H1 (cell line): ENCODE data around the gene GLO1. TPM values are rescaled to one million over a fixed set of nuclear protein-coding genes. Genes with fewer than 3 reads are reported as not detected.

Experiments
- CTCF ChIA-PET: fragments of 300-600 bp; sonication (Branson Sonifier 250); formaldehyde crosslinking; loops from one replicate; lab custom pipeline; 2021; ENCODE audit not compliant: partially characterized antibody; lab: Charles Lee
- POLR2A ChIA-PET: fragments of 300-600 bp; sonication (Branson Sonifier 250); formaldehyde crosslinking; loops from one replicate; lab custom pipeline; 2021; ENCODE audit warnings: inconsistent platforms; ENCODE audit not compliant: partially characterized antibody; lab: Charles Lee
- DNase-seq, 2 experiments: peaks; one replicate each; pipeline versions ENCODE4 v3.0.0 to v3.0.0-alpha.2; 2010 to 2022; ENCODE audit warnings: low spot score in 2 of 2, low read depth in 1 of 2, mixed read lengths in 1 of 2
- FAIRE-seq: peaks from 2 replicates; lab custom pipeline; 2011; peaks lifted over from hg19 to GRCh38; lab: Jason Lieb, UNC
- H2AFZ ChIP-seq: 2 replicates; pipeline ENCODE4 v1.8.1; 2012; ENCODE audit warnings: low read length, inconsistent platforms
- H2AK5ac ChIP-seq: 2 replicates; pipeline ENCODE4 v1.6.1; 2013; ENCODE audit warnings: low read depth, low read length
- H2BK120ac ChIP-seq: replicated peaks from 2 replicates; pipeline ENCODE3; 2013; ENCODE audit warnings: low read depth, low read length, inconsistent platforms
- H2BK12ac ChIP-seq: 2 replicates; pipeline ENCODE4 v1.6.1; 2013; ENCODE audit warnings: low read depth, low read length
- H2BK15ac ChIP-seq: 2 replicates; pipeline ENCODE4 v1.6.1; 2013; ENCODE audit warnings: low read length
- H2BK20ac ChIP-seq: 2 replicates; pipeline ENCODE4 v1.6.1; 2013; ENCODE audit warnings: low read length
- H2BK5ac ChIP-seq: 2 replicates; pipeline ENCODE4 v1.6.1; 2013; ENCODE audit warnings: low read depth, low read length
- H3K14ac ChIP-seq: 2 replicates; pipeline ENCODE4 v1.6.1; 2013; ENCODE audit warnings: inconsistent platforms; ENCODE audit not compliant: insufficient read length
- H3K18ac ChIP-seq: 2 replicates; pipeline ENCODE4 v1.6.1; 2013; ENCODE audit warnings: low read length; ENCODE audit errors: extremely low read depth
- H3K23ac ChIP-seq: 2 replicates; pipeline ENCODE4 v1.6.1; 2013; ENCODE audit warnings: inconsistent platforms; ENCODE audit not compliant: insufficient read length
- H3K23me2 ChIP-seq: 2 replicates; pipeline ENCODE4 v1.6.1; 2013; ENCODE audit warnings: low read depth, low read length
- H3K27ac ChIP-seq: 2 replicates; pipeline ENCODE4 v1.6.1; 2011; ENCODE audit warnings: low read depth, low read length, inconsistent platforms
- H3K27me3 ChIP-seq, 4 experiments: replicated peaks in 1 of 4; 1 replicate in 1 of 4; 2 replicates in 3 of 4; pipeline versions ENCODE4 v1.6.1 to v1.8.1; 2011 to 2013; ENCODE audit warnings: low read length in 3 of 4, mild to moderate bottlenecking in 3 of 4, inconsistent platforms in 2 of 4, mixed read lengths in 2 of 4, moderate library complexity in 1 of 4; ENCODE audit not compliant: control insufficient read depth in 3 of 4, insufficient read depth in 3 of 4; ENCODE audit errors: extremely low read depth in 1 of 4
- H3K36me3 ChIP-seq, 4 experiments: 2 replicates each; pipeline versions ENCODE4 v1.6.1 to v1.8.1; 2011 to 2013; ENCODE audit warnings: mild to moderate bottlenecking in 4 of 4, low read length in 3 of 4, moderate library complexity in 2 of 4, control low read depth in 1 of 4, inconsistent platforms in 1 of 4; ENCODE audit not compliant: insufficient read depth in 4 of 4, control insufficient read depth in 2 of 4
- H3K4ac ChIP-seq: replicated peaks from 2 replicates; pipeline ENCODE3; 2013; ENCODE audit warnings: low read length, low read depth, mixed read lengths, inconsistent platforms; ENCODE audit not compliant: insufficient read length
- H3K4me1 ChIP-seq, 4 experiments: replicated peaks in 1 of 4; 1 replicate in 1 of 4; 2 replicates in 3 of 4; pipeline versions ENCODE4 v1.6.1 to v1.8.1; 2011 to 2013; ENCODE audit warnings: low read length in 3 of 4, inconsistent platforms in 2 of 4, mixed read lengths in 1 of 4; ENCODE audit not compliant: insufficient read depth in 4 of 4, control insufficient read depth in 3 of 4
- H3K4me2 ChIP-seq, 2 experiments: 2 replicates each; pipeline versions ENCODE4 v1.6.1 to v1.8.1; 2011 to 2013; ENCODE audit warnings: low read depth in 2 of 2, low read length in 2 of 2, control low read depth in 1 of 2, inconsistent platforms in 1 of 2, mild to moderate bottlenecking in 1 of 2; ENCODE audit not compliant: insufficient read depth in 1 of 2
- H3K4me3 ChIP-seq, 4 experiments: fragments of 200-600, 300-600 bp in 1 of 4; sonication (generic), shearing (Covaris generic), sonication (Bioruptor Twin) in 1 of 4; 2 replicates each; pipeline versions ENCODE4 v1.5.1 to v1.8.1; 2011 to 2016; ENCODE audit warnings: low read length in 4 of 4, low read depth in 3 of 4, control low read depth in 2 of 4, inconsistent platforms in 2 of 4, mild to moderate bottlenecking in 2 of 4, mixed read lengths in 1 of 4, moderate library complexity in 1 of 4; ENCODE audit not compliant: insufficient read depth in 2 of 4; ENCODE audit errors: extremely low read depth in 1 of 4
- H3K56ac ChIP-seq: replicated peaks from 2 replicates; pipeline ENCODE3; 2013; ENCODE audit warnings: low read depth, mild to moderate bottlenecking, mixed read lengths, low read length, inconsistent platforms; ENCODE audit not compliant: insufficient read length
- H3K79me1 ChIP-seq: 2 replicates; pipeline ENCODE4 v1.6.1; 2013; ENCODE audit warnings: low read depth, low read length, control low read depth
- H3K79me2 ChIP-seq, 2 experiments: 2 replicates each; pipeline versions ENCODE4 v1.6.1 to v1.8.1; 2012 to 2013; ENCODE audit warnings: low read length in 2 of 2, mild to moderate bottlenecking in 2 of 2, inconsistent platforms in 1 of 2; ENCODE audit not compliant: insufficient read depth in 2 of 2, control insufficient read depth in 1 of 2
- H3K9ac ChIP-seq, 4 experiments: replicated peaks in 1 of 4; 1 replicate in 1 of 4; 2 replicates in 3 of 4; pipeline versions ENCODE4 v1.6.1 to v1.8.1; 2011 to 2013; ENCODE audit warnings: low read depth in 3 of 4, low read length in 3 of 4, control low read depth in 2 of 4, mild to moderate bottlenecking in 2 of 4, moderate library complexity in 2 of 4, inconsistent platforms in 1 of 4; ENCODE audit errors: extremely low read depth in 1 of 4
- H3K9me3 ChIP-seq, 2 experiments: 2 replicates each; pipeline versions ENCODE4 v1.6.1 to v1.8.1; 2012 to 2013; ENCODE audit warnings: mild to moderate bottlenecking in 2 of 2, moderate library complexity in 2 of 2, control low read depth in 1 of 2, inconsistent platforms in 1 of 2, low read depth in 1 of 2, low read length in 1 of 2, mixed read lengths in 1 of 2; ENCODE audit not compliant: insufficient read depth in 2 of 2
- H4K20me1 ChIP-seq, 2 experiments: replicated peaks in 1 of 2; 2 replicates each; pipeline versions ENCODE3 to v1.8.1; 2011 to 2013; ENCODE audit warnings: inconsistent platforms in 2 of 2, low read length in 2 of 2, mild to moderate bottlenecking in 1 of 2; ENCODE audit not compliant: insufficient read depth in 2 of 2, control insufficient read depth in 1 of 2
- H4K5ac ChIP-seq: 2 replicates; pipeline ENCODE4 v1.6.1; 2013; ENCODE audit warnings: low read length, low read depth, mixed read lengths, inconsistent platforms; ENCODE audit not compliant: insufficient read length
- H4K8ac ChIP-seq: 2 replicates; pipeline ENCODE4 v1.8.0; 2013; ENCODE audit warnings: mild to moderate bottlenecking, moderate library complexity, low read length, inconsistent platforms; ENCODE audit not compliant: insufficient read depth; ENCODE audit errors: extremely low read depth
- H4K91ac ChIP-seq: replicated peaks from 2 replicates; pipeline ENCODE3; 2013; ENCODE audit warnings: low read length, mixed read lengths, inconsistent platforms; ENCODE audit not compliant: insufficient read length
- ASH2L ChIP-seq: fragments of 200-600, 300-600 bp; sonication (generic); IDR thresholded peaks from one replicate; pipeline ENCODE4 v1.7.1; 2017; ENCODE audit warnings: low read length
- ATF2 ChIP-seq: IDR thresholded peaks from 2 replicates; pipeline ENCODE4 v1.6.1; 2012; ENCODE audit warnings: low read length, inconsistent platforms
- BCL11A ChIP-seq, 2 experiments: IDR thresholded peaks; one replicate each; pipeline ENCODE4 v1.6.1; 2011; ENCODE audit warnings: low read depth in 2 of 2, low read length in 2 of 2, mild to moderate bottlenecking in 2 of 2
- CTCF ChIP-seq, 3 experiments: IDR thresholded peaks; 1 replicate in 2 of 3; 2 replicates in 1 of 3; pipeline versions ENCODE4 v1.5.1 to v1.6.1; 2011; ENCODE audit warnings: low read length in 3 of 3, mild to moderate bottlenecking in 3 of 3, inconsistent platforms in 2 of 3, low read depth in 1 of 3, moderate library complexity in 1 of 3; ENCODE audit not compliant: insufficient read depth in 1 of 3; ENCODE audit errors: control extremely low read depth in 1 of 3
- E2F6 ChIP-seq: IDR thresholded peaks from 2 replicates; pipeline ENCODE4 v1.6.1; 2012; ENCODE audit warnings: inconsistent platforms
- KDM1A ChIP-seq: fragments of 200-600, 300-600 bp; sonication (generic); IDR thresholded peaks from 2 replicates; pipeline ENCODE4 v1.7.1; 2016; ENCODE audit warnings: mild to moderate bottlenecking, low read length, borderline replicate concordance
- NANOG ChIP-seq: IDR thresholded peaks from 2 replicates; pipeline ENCODE4 v1.6.1; 2011; ENCODE audit warnings: low read length, low read depth, mild to moderate bottlenecking, inconsistent platforms; ENCODE audit not compliant: insufficient read depth, poor library complexity, severe bottlenecking
- POLR2A ChIP-seq, 2 experiments: IDR thresholded peaks; 1 replicate in 1 of 2; 2 replicates in 1 of 2; pipeline ENCODE4 v1.6.1; 2011; ENCODE audit warnings: low read depth in 2 of 2, low read length in 2 of 2, mild to moderate bottlenecking in 2 of 2; ENCODE audit errors: control extremely low read depth in 1 of 2
- WGBS, 2 experiments: shearing (Covaris generic) in 1 of 2; methylation state at CpG; one replicate each; pipeline versions ENCODE4 v1.1.6 to v1.1.7; 2013 to 2015; ENCODE audit warnings: low lambda C conversion rate in 2 of 2, mixed read lengths in 2 of 2, inconsistent platforms in 1 of 2, low coverage in 1 of 2, missing lambda C conversion rate in 1 of 2; ENCODE audit not compliant: insufficient replicate concordance in 2 of 2, insufficient coverage in 1 of 2, insufficient read length in 1 of 2; ENCODE audit errors: extremely low coverage in 1 of 2, missing lambda C conversion rate in 1 of 2; 5-methylcytosine and 5-hydroxymethylcytosine counted together
- polyA plus RNA-seq, 7 experiments: library from polyadenylated mRNA; depleted of rRNA in 3 of 7; stranded (reverse) in 5 of 7; unstranded in 2 of 7; fragments of >200 nt in 5 of 7; fragments of 200-250 nt in 2 of 7; gene quantifications; 1 replicate in 5 of 7; 2 replicates in 1 of 7; 4 replicates in 1 of 7; pipeline versions ENCODE4 v1.2.1 to v1.2.3, GENCODE V29; 2011 to 2013; ENCODE audit warnings: missing spikeins in 2 of 7, mixed read lengths in 2 of 7
- total RNA-seq: library from RNA; stranded (reverse); fragmentation: NEBNext Ultra II Directional; extraction: Animal tissue kit (Norgen Biotek cat#: 25700); gene quantifications from 2 replicates; pipeline ENCODE4 v1.2.1, GENCODE V29; 2021

GLO1 gene
- total and polyA plus RNA-seq, 2 of the 8 experiments (the other 6 are each of a cell fraction or from before 2014, with no cell fraction given) = 104 to 170 TPM

- H3K18ac ChIP-seq = no peak overlapping the region
- H4K20me1 ChIP-seq = peaks cover 0 to 2% of the 10 kb centered on the region in 2 experiments
- H4K8ac ChIP-seq = no peak overlapping the region
- no peak overlapping the region for H3K9ac ChIP-seq
- CTCF ChIA-PET = interaction anchor here (1.2 kb wide), 1 partner anchor 9 kb away, joined by 4 read pairs; no protein-coding TSS in a partner anchor
- H3K4me1 ChIP-seq = no peaks in the 10 kb centered on the region
- no peak overlapping the region for H2AFZ ChIP-seq
- POLR2A ChIA-PET = interaction anchor here (0.6 to 0.7 kb wide), 2 partner anchors 15 to 560 kb away, joined by 3 read pairs; no protein-coding TSS in a partner anchor
- H4K5ac ChIP-seq = no peak overlapping the region
- H3K27ac ChIP-seq = no peak overlapping the region
- H4K91ac ChIP-seq = no peak overlapping the region
- H2BK15ac ChIP-seq = no peak overlapping the region
- no peak for DNase-seq
- no peak overlapping the region for H3K4ac ChIP-seq
- no peak overlapping the region for H2BK5ac ChIP-seq
- no peaks in the 10 kb centered on the region; the same call in 1 of the 2 replicates for H3K79me1 ChIP-seq
- H3K23me2 ChIP-seq = no peaks in the 10 kb centered on the region
- no peak overlapping the region for H2AK5ac ChIP-seq
- no peak overlapping the region for H3K56ac ChIP-seq
- peaks cover 7 to 80% (median 33%) of the 10 kb centered on the region in 4 experiments for H3K36me3 ChIP-seq
- WGBS, 2 experiments = 85% methylated on average over 1 of the region's 1 CpG; no CpG with 5 or more reads in 1 of the 2 experiments
- no peak overlapping the region for H3K14ac ChIP-seq
- H3K23ac ChIP-seq = no peak overlapping the region
- H3K79me2 ChIP-seq = no peaks in the 10 kb centered on the region
- H3K4me3 ChIP-seq = no peak overlapping the region
- H3K4me2 ChIP-seq = no peak overlapping the region
- no peak overlapping the region for H2BK120ac ChIP-seq
- no peaks in the 10 kb centered on the region for H3K9me3 ChIP-seq
- no peaks in the 10 kb centered on the region for H3K27me3 ChIP-seq
- no peak overlapping the region for H2BK12ac ChIP-seq
- FAIRE-seq = no peak
- H2BK20ac ChIP-seq = no peak overlapping the region
- TF ChIP-seq CTCF (IDR thresholded peaks at IDR 0.05; ENCODE audit: control extremely low read depth in 1 of 3, insufficient read depth in 1 of 3, low read depth in 1 of 3, low read length in 3 of 3) (no peak), ATF2 (no peak), KDM1A (no peak), ASH2L (no peak), E2F6 (no peak), NANOG (no peak), BCL11A (IDR thresholded peaks at IDR 0.05; ENCODE audit: low read depth in 2 of 2, low read length in 2 of 2) (no peak), POLR2A (IDR thresholded peaks at IDR 0.05; ENCODE audit: control extremely low read depth in 1 of 2, low read depth in 2 of 2, low read length in 2 of 2) (no peak)
Measured at GRCh38 chr6:38679668-38680067, 23.3 kb downstream of the GLO1 start.
